Activated CD8-positive, alpha-beta T cell treated with anti-CD3 and anti-CD28 coated beads for 36 hours (primary cell): ENCODE data around the gene RXRA. TPM values are rescaled to one million over a fixed set of nuclear protein-coding genes. Genes with fewer than 3 reads are reported as not detected.

Source experiments
- ATAC-seq: fragments of 200-7000 bp; cut with Tn5 transposase; one replicate; pipeline ENCODE4 v1.10.0; 2021; ENCODE audit warnings: mild to moderate bottlenecking, moderate library complexity
- CTCF ChIA-PET: fragments of 350-600 bp; sonication (Branson Sonifier 250); formaldehyde crosslinking; loops from one replicate; lab custom pipeline; 2021; ENCODE audit warnings: antibody characterized with exemption; lab: Charles Lee
- POLR2A ChIA-PET: fragments of 350-600 bp; sonication (Branson Sonifier 250); formaldehyde crosslinking; loops from one replicate; lab custom pipeline; 2021; ENCODE audit warnings: antibody characterized with exemption; lab: Charles Lee
- DNase-seq: peaks from one replicate; pipeline ENCODE4 v3.0.0-alpha.2; 2020
- H3K27ac Mint-ChIP-seq: one replicate; pipeline ENCODE4 v1.8.0; 2021; ENCODE audit warnings: mild to moderate bottlenecking, mixed read lengths
- H3K27me3 Mint-ChIP-seq: one replicate; pipeline ENCODE4 v1.8.0; 2021; ENCODE audit warnings: mixed read lengths
- H3K36me3 Mint-ChIP-seq: one replicate; pipeline ENCODE4 v1.8.0; 2021; ENCODE audit warnings: low read depth, mixed read lengths
- H3K4me1 Mint-ChIP-seq: one replicate; pipeline ENCODE4 v1.8.0; 2021; ENCODE audit warnings: low read depth, mixed read lengths
- H3K4me3 Mint-ChIP-seq: one replicate; pipeline ENCODE4 v1.8.0; 2021; ENCODE audit warnings: mild to moderate bottlenecking, moderate library complexity, mixed read lengths
- H3K9me3 Mint-ChIP-seq: one replicate; pipeline ENCODE4 v1.8.0; 2021; ENCODE audit warnings: mixed read lengths
- intact Hi-C: fragments of 100-400 bp; cut with micrococcal nuclease; formaldehyde crosslinking; loops from one replicate; pipeline ENCODE4 v1.10.0; 2022
- total RNA-seq, 2 experiments: library from RNA; stranded (reverse); gene quantifications; one replicate each; pipeline ENCODE4 v1.2.3, GENCODE V29; 2021
- TF ChIP-seq, protein P1 (sequence below): fragments of 200-600 bp; IDR thresholded peaks from one replicate; pipeline ENCODE4 v1.8.0; 2022; ENCODE audit warnings: antibody characterized with exemption, mild to moderate bottlenecking

The RXRA gene
- total RNA-seq, 2 experiments from 2014 or later, result 23.2 to 23.8 TPM

DNA sequence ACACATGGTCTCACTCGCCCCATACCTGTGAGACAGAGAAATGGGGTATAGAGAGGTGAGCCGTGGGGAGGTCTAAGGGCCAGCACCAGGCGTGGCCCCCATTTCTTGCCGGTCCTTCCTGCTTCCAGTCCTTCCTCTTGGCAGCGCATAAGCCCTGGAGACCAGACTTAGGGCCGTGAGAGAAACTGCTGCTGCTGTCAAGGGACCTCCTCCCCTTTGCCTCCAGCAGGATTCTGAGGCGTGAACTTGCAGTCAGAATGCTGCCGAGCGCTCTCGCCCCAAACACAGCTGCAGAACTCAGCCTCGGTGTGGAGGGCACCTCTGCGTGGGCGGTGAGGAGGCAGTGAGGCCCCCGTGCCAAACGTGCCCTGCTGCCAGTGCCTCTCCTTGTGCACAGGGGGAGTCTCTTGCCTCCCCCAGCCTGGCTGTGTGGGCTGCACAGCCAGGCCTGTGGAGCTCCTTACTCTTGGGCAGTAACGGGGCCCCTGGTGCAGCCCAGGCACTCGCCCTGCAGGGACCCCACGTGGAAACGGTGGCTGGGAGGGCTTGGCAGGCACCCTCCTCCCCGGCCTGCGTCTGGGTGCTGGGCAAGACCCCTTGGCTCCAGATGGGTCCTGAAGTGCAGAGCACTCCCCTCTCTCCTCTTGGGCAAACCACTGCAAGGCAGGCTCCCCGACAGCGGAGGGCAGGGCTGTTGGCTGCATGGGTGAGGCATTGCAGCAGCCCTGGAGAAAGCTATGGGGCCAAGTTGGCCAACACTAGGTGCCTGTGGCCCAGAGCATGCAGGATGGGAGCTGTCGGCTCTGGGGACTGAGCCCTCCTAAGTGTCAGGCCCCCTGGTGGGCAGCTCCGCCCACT, 85.4 kb downstream of the RXRA start:
- no peak for ATAC-seq
- CTCF ChIA-PET, result interaction anchor here (1.0 to 1.2 kb wide), 2 partner anchors 12 to 21 kb away, joined by 3 to 4 read pairs; no protein-coding TSS in a partner anchor
- intact Hi-C loops, result no loop called here

DNA sequence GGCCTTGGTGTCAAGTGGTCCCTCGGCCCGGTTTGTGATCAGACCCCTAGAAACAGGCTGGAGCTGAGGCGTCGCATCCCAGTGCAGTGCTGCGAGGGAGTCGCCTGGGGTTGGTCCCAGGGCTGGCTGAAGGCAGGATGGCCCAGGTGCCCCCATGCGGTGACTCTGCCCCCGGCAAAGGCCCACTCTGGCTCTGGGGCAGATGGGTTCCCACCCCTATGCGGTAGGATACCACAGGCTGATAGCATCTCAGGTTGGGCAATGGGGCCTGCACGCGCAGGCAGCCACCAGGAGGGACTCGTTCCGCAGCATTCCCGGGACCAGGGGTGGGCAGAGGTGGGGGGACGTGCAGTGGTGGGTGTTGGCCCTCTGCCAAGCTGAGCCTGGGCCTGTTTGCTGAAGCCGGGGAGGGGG, 86.0 kb downstream of the RXRA start:
- Mint-ChIP-seq H3K27ac (no peak overlapping the region), H3K36me3 (no peaks in the 10 kb centered on the region), H3K9me3 (no peaks in the 10 kb centered on the region), H3K4me3 (no peak overlapping the region), H3K27me3 (no peaks in the 10 kb centered on the region), H3K4me1 (peaks cover 4% of the 10 kb centered on the region)
- TF ChIP-seq, protein P1, sequence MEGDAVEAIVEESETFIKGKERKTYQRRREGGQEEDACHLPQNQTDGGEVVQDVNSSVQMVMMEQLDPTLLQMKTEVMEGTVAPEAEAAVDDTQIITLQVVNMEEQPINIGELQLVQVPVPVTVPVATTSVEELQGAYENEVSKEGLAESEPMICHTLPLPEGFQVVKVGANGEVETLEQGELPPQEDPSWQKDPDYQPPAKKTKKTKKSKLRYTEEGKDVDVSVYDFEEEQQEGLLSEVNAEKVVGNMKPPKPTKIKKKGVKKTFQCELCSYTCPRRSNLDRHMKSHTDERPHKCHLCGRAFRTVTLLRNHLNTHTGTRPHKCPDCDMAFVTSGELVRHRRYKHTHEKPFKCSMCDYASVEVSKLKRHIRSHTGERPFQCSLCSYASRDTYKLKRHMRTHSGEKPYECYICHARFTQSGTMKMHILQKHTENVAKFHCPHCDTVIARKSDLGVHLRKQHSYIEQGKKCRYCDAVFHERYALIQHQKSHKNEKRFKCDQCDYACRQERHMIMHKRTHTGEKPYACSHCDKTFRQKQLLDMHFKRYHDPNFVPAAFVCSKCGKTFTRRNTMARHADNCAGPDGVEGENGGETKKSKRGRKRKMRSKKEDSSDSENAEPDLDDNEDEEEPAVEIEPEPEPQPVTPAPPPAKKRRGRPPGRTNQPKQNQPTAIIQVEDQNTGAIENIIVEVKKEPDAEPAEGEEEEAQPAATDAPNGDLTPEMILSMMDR, result no peak
- intact Hi-C loops, result no loop called here
- no peak for DNase-seq
- no peak for ATAC-seq
- ChIA-PET CTCF (no interaction called here), POLR2A (interaction anchor here (1.2 to 1.4 kb wide), 2 partner anchors 11 to 20 kb away, joined by 3 to 4 read pairs; no protein-coding TSS in a partner anchor)

More for the DNA sequence above, 85.4 kb downstream of the RXRA start:
- TF ChIP-seq, protein P1, result no peak
- Mint-ChIP-seq H3K4me1 (peaks cover 10% of the 10 kb centered on the region), H3K9me3 (no peaks in the 10 kb centered on the region), H3K4me3 (no peak overlapping the region), H3K36me3 (no peaks in the 10 kb centered on the region), H3K27me3 (no peaks in the 10 kb centered on the region), H3K27ac (no peak overlapping the region)
- POLR2A ChIA-PET, result interaction anchor here (1.0 to 1.4 kb wide), 3 partner anchors 10 to 20 kb away, joined by 3 to 4 read pairs (median 4); no protein-coding TSS in a partner anchor
- no peak for DNase-seq

DNA sequence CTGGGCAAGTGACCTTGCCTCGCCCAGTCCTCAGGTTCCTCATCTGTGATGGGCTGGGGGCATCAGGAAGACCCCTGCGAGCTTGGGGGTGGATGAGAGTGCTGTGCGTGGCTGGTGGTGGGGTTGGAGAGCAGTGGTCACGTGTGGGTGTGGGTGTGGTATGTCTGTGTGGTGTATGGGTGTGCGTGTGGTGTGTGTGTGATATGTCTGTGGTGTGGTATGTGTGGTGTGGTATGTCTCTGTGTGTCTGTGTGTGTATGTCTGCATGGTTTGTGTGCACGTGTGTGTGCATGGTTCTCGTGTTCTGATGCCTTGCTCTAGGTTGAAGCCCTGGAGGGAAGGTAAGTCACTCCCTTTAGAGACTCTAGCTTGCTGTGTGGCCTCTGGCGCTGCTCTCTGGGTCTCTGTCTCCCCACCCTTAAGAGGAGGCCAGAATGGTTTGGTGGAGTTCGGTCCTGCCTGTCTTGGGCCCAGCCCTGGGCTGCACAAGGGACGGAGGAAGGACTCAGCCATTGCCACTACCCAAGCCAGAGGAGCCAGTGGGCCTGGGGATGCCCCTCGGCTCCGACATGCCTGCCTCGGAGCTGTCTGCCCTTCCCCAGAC, 87.0 kb downstream of the RXRA start:
- intact Hi-C loops, result no loop called here
- POLR2A ChIA-PET, result interaction anchor here (0.5 to 1.4 kb wide), 2 partner anchors 21 to 815 kb away, joined by 4 read pairs; no protein-coding TSS in a partner anchor
- CTCF ChIA-PET, result interaction anchor here (1.3 kb wide), 1 partner anchor 30 kb away, joined by 4 read pairs; no protein-coding TSS in a partner anchor

DNA sequence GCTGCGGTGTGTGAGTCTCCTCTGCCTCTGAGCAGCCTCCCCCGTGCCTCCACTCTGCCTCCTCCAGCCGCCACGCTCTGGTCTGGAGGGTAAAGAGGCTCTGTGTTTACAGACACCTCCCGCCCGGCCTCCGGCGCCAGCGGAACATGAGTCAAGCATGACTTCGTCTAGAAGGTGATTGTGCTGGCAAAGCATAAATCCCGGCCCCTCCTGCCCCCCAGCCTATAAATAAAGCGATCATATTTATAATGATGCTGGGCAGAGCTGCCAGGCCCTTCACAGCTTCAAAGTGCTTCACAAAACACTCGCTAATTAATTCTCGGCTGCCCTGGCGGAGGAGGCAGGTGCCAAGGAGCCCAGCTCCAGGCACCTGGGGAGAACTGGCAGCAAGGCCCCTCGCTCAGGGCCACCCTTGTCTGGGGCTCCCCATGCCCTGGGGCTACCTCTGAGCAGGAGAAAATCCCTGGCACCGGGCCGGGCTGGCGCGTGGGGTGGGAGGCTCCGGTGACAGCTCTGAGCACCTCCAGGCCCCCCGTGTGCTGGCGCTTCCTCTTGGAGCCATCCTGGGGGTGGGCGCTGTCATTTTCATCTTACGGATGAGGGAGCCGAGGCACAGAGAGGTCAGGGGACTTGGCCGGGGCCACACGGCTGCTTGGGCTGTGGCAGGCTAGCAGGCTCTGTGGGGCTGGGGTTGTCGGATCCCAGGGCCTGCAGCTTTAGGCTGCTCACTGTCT, 87.8 kb downstream of the RXRA start:
- ChIA-PET CTCF (interaction anchor here (1.3 kb wide), 1 partner anchor 29 kb away, joined by 4 read pairs; no protein-coding TSS in a partner anchor), POLR2A (interaction anchor here (0.5 kb wide), 1 partner anchor 816 kb away, joined by 4 read pairs; no protein-coding TSS in a partner anchor)
- DNase-seq (no peak), ATAC-seq (no peak)
- Mint-ChIP-seq H3K9me3 (no peaks in the 10 kb centered on the region), H3K27me3 (no peaks in the 10 kb centered on the region), H3K4me1 (peaks cover 3% of the 10 kb centered on the region), H3K36me3 (no peaks in the 10 kb centered on the region), H3K27ac (no peak overlapping the region), H3K4me3 (no peak overlapping the region)
- intact Hi-C loops, result no loop called here
- TF ChIP-seq, protein P1, result no peak

More for the DNA sequence above, 87.0 kb downstream of the RXRA start:
- Mint-ChIP-seq H3K27ac (no peak overlapping the region), H3K4me1 (peaks cover 3% of the 10 kb centered on the region), H3K9me3 (no peaks in the 10 kb centered on the region), H3K4me3 (no peak overlapping the region), H3K36me3 (no peaks in the 10 kb centered on the region), H3K27me3 (no peaks in the 10 kb centered on the region)
- no peak for ATAC-seq
- no peak for DNase-seq
- TF ChIP-seq, protein P1, result no peak
